ENCODE measurements around the gene HERC5. TPM values are rescaled to one million over a fixed set of nuclear protein-coding genes. Genes with fewer than 3 reads are reported as not detected.

HERC5 gene
- total RNA-seq, 4 donors from 2014 or later = 1.5 to 4.0 (median 1.5) TPM; not detected in 1

GRCh38 chr4:88518911-88519310, 62.0 kb downstream of the HERC5 start:
- H3K27me3 ChIP-seq = no peaks in the 10 kb centered on the region
- in situ Hi-C loops (cut with MboI; ENCODE audit: low pct_ligation_motif_present in 1 of 4, low pct_unique_long_range_greater_than_20kb in 1 of 4, low sequenced_read_pairs in 3 of 4) (loop anchor here (5.0 to 25.0 kb wide), 5 partner anchors 144 to 484 kb away; partner anchors contain the start of gene HERC6 (in 3 of the 4)), intact Hi-C loops (cut with DNase I; ENCODE audit: low total_unique reads) (loop anchor here (1.0 to 10.0 kb wide), 2 partner anchors 64 to 147 kb away; partner anchors contain the start of gene HERC5)
- WGBS, 2 donors (ENCODE audit: low coverage in 1 of 2) = 82 to 85% methylated on average over 6 of the region's 6 CpGs
- TF ChIP-seq EP300 (IDR thresholded peaks at IDR 0.05; ENCODE audit: low read depth) (no peak), CTCF (IDR thresholded peaks at IDR 0.05) (no peak), POLR2AphosphoS5 (IDR thresholded peaks at IDR 0.05) (no peak), POLR2A (IDR thresholded peaks at IDR 0.05) (no peak)
- H3K27ac ChIP-seq = no peak overlapping the region
- DNase-seq = no peak
- peaks cover 0 to 8% (median 2%) of the 10 kb centered on the region in 4 donors for H3K36me3 ChIP-seq
- no peak overlapping the region for H3K4me3 ChIP-seq
- H3K4me1 ChIP-seq = peaks cover 0 to 24% (median 6%) of the 10 kb centered on the region in 4 donors
- H3K9me3 ChIP-seq = no peaks in the 10 kb centered on the region

GRCh38 chr4:88522702-88523324, 65.9 kb downstream of the HERC5 start:
- in situ Hi-C loops (cut with MboI; ENCODE audit: low pct_ligation_motif_present in 1 of 4, low pct_unique_long_range_greater_than_20kb in 1 of 4, low sequenced_read_pairs in 3 of 4) = loop anchor here in 1 of 4 donors (25.0 kb wide), 2 partner anchors 161 to 486 kb away; no protein-coding TSS in a partner anchor
- DNase-seq = peak; percentile 30
- TF ChIP-seq POLR2A (IDR thresholded peaks at IDR 0.05) (no peak), CTCF (IDR thresholded peaks at IDR 0.05) (no peak), POLR2AphosphoS5 (IDR thresholded peaks at IDR 0.05) (no peak), EP300 (IDR thresholded peaks at IDR 0.05; ENCODE audit: low read depth) (no peak)
- no peaks in the 10 kb centered on the region for H3K9me3 ChIP-seq
- peaks cover 0 to 8% (median 2%) of the 10 kb centered on the region in 4 donors for H3K36me3 ChIP-seq
- peak overlapping the region; percentile 51 to 92 (median 83) for H3K4me3 ChIP-seq
- intact Hi-C loops (cut with DNase I; ENCODE audit: low total_unique reads) = no loop called here
- peak overlapping the region; percentile 91 to 96 (median 94) for H3K27ac ChIP-seq
- WGBS, 2 donors (ENCODE audit: low coverage in 1 of 2) = 1% methylated on average over 16 to 27 of the region's 28 CpGs
- H3K4me1 ChIP-seq = peaks cover 5 to 29% (median 9%) of the 10 kb centered on the region in 4 donors
- H3K27me3 ChIP-seq = no peaks in the 10 kb centered on the region

GRCh38 chr4:88523325-88524129, 66.6 kb downstream of the HERC5 start, which contains the start of gene PYURF:
Gene PYURF (minus strand): TSS chr4:88523776. CDS start chr4:88523700, 76 bp downstream.
- DNase-seq = peak; percentile 97
- Histone ChIP-seq H3K27ac (peak within 1 kb of the TSS; percentile 91 to 96 (median 94)), H3K4me3 (peak within 1 kb of the TSS; percentile 51 to 92 (median 83)), H3K9me3 (no peaks in the 10 kb centered on the region), H3K27me3 (no peaks in the 10 kb centered on the region), H3K36me3 (peaks cover 0 to 8% (median 2%) of the 10 kb centered on the region in 4 donors), H3K4me1 (peaks cover 5 to 29% (median 9%) of the 10 kb centered on the region in 4 donors)
- intact Hi-C loops (cut with DNase I; ENCODE audit: low total_unique reads) (no loop called here), in situ Hi-C loops (cut with MboI; ENCODE audit: low pct_ligation_motif_present in 1 of 4, low pct_unique_long_range_greater_than_20kb in 1 of 4, low sequenced_read_pairs in 3 of 4) (loop anchor here in 1 of 4 donors (25.0 kb wide), 2 partner anchors 161 to 486 kb away; no protein-coding TSS in a partner anchor)
- WGBS, 2 donors (ENCODE audit: low coverage in 1 of 2) = 1% methylated on average over 29 of the region's 68 CpGs; no CpG with 5 or more reads in 1 of the 2 donors
- TF ChIP-seq POLR2AphosphoS5 (IDR thresholded peaks at IDR 0.05) = peak; percentile 81 to 91 (median 88)
- TF ChIP-seq CTCF (IDR thresholded peaks at IDR 0.05) = no peak
- TF ChIP-seq EP300 (IDR thresholded peaks at IDR 0.05; ENCODE audit: low read depth) = no peak
- TF ChIP-seq POLR2A (IDR thresholded peaks at IDR 0.05) = peak; percentile 75

GRCh38 chr4:88524171-88524570, 67.3 kb downstream of the HERC5 start:
- Histone ChIP-seq H3K4me3 (peak overlapping the region in 3 of 4 donors; percentile 83 to 92 (median 83)), H3K9me3 (no peaks in the 10 kb centered on the region), H3K27ac (peak overlapping the region; percentile 91 to 96 (median 94)), H3K27me3 (no peaks in the 10 kb centered on the region), H3K4me1 (peaks cover 5 to 29% (median 9%) of the 10 kb centered on the region in 4 donors), H3K36me3 (peaks cover 0 to 8% (median 2%) of the 10 kb centered on the region in 4 donors)
- in situ Hi-C loops (cut with MboI; ENCODE audit: low pct_ligation_motif_present in 1 of 4, low pct_unique_long_range_greater_than_20kb in 1 of 4, low sequenced_read_pairs in 3 of 4) = loop anchor here in 1 of 4 donors (25.0 kb wide), 2 partner anchors 162 to 487 kb away; no protein-coding TSS in a partner anchor
- 56% methylated on average over 1 to 2 of the region's 2 CpGs for WGBS, 2 donors (ENCODE audit: low coverage in 1 of 2)
- TF ChIP-seq POLR2AphosphoS5 (IDR thresholded peaks at IDR 0.05) (no peak), EP300 (IDR thresholded peaks at IDR 0.05; ENCODE audit: low read depth) (no peak), POLR2A (IDR thresholded peaks at IDR 0.05) (no peak), CTCF (IDR thresholded peaks at IDR 0.05) (no peak)
- no peak for DNase-seq
- intact Hi-C loops (cut with DNase I; ENCODE audit: low total_unique reads) = no loop called here

Data from transverse colon (tissue), 4 donors.